Osteocyte (in vitro differentiated cells): ENCODE data around the gene CHD6. TPM values are rescaled to one million over a fixed set of nuclear protein-coding genes. Genes with fewer than 3 reads are reported as not detected.

Source experiments
- DNase-seq: peaks from one replicate; pipeline ENCODE4 v3.0.0; 2021; ENCODE audit warnings: mixed read lengths; ENCODE audit not compliant: unreplicated experiment; ENCODE audit errors: extremely low spot score
- H3K27ac Mint-ChIP-seq: one replicate; pipeline ENCODE4 v1.8.0; 2021; ENCODE audit warnings: mild to moderate bottlenecking, mixed read lengths; ENCODE audit not compliant: unreplicated experiment
- H3K27me3 Mint-ChIP-seq: one replicate; pipeline ENCODE4 v1.8.0; 2021; ENCODE audit warnings: mixed read lengths; ENCODE audit not compliant: unreplicated experiment
- H3K36me3 Mint-ChIP-seq: one replicate; pipeline ENCODE4 v1.8.0; 2021; ENCODE audit warnings: mixed read lengths; ENCODE audit not compliant: unreplicated experiment
- H3K4me1 Mint-ChIP-seq: one replicate; pipeline ENCODE4 v1.8.0; 2021; ENCODE audit warnings: mixed read lengths; ENCODE audit not compliant: unreplicated experiment
- H3K4me3 Mint-ChIP-seq: one replicate; pipeline ENCODE4 v1.8.0; 2021; ENCODE audit warnings: mild to moderate bottlenecking, moderate library complexity, mixed read lengths; ENCODE audit not compliant: unreplicated experiment
- H3K9me3 Mint-ChIP-seq: one replicate; pipeline ENCODE4 v1.8.0; 2021; ENCODE audit warnings: mixed read lengths; ENCODE audit not compliant: unreplicated experiment
- total RNA-seq: library from RNA; stranded (reverse); gene quantifications from 2 replicates; pipeline ENCODE4 v1.2.1, GENCODE V29; 2021
- TF ChIP-seq, protein P1 (sequence below): fragments of 200-600 bp; sonication (generic); IDR thresholded peaks from 2 replicates; pipeline ENCODE4 v1.5.0; 2021; ENCODE audit warnings: antibody characterized with exemption, mild to moderate bottlenecking, moderate library complexity

Gene CHD6
- total RNA-seq, 1 donor from 2014 or later, result 51.4 TPM

DNA sequence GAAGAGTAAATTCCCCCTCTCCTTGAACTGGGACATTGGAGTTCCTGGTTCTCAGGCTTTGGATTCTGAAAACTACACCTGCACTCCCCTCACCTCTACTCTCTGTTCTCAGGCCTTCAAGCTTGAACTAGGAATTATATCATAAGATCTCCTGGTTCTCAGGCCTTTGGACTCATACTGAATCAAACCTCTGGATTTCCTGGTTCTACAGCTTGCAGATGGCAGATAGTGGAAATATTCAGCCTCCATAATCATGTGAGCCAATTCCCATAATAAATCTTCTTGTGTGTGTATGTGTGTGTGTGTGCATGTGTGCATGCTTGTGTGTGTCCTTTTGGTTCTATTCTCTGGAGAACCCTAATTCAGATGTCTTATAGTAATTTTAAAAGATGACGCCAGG lies 12.7 kb upstream of the CHD6 start:
- Mint-ChIP-seq H3K9me3 (no peaks in the 10 kb centered on the region), H3K4me3 (no peak overlapping the region), H3K27me3 (peaks cover 10% of the 10 kb centered on the region), H3K27ac (no peak overlapping the region), H3K4me1 (peaks cover 4% of the 10 kb centered on the region), H3K36me3 (no peaks in the 10 kb centered on the region)
- DNase-seq, result no peak
- TF ChIP-seq, protein P1, sequence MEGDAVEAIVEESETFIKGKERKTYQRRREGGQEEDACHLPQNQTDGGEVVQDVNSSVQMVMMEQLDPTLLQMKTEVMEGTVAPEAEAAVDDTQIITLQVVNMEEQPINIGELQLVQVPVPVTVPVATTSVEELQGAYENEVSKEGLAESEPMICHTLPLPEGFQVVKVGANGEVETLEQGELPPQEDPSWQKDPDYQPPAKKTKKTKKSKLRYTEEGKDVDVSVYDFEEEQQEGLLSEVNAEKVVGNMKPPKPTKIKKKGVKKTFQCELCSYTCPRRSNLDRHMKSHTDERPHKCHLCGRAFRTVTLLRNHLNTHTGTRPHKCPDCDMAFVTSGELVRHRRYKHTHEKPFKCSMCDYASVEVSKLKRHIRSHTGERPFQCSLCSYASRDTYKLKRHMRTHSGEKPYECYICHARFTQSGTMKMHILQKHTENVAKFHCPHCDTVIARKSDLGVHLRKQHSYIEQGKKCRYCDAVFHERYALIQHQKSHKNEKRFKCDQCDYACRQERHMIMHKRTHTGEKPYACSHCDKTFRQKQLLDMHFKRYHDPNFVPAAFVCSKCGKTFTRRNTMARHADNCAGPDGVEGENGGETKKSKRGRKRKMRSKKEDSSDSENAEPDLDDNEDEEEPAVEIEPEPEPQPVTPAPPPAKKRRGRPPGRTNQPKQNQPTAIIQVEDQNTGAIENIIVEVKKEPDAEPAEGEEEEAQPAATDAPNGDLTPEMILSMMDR, result no peak

DNA sequence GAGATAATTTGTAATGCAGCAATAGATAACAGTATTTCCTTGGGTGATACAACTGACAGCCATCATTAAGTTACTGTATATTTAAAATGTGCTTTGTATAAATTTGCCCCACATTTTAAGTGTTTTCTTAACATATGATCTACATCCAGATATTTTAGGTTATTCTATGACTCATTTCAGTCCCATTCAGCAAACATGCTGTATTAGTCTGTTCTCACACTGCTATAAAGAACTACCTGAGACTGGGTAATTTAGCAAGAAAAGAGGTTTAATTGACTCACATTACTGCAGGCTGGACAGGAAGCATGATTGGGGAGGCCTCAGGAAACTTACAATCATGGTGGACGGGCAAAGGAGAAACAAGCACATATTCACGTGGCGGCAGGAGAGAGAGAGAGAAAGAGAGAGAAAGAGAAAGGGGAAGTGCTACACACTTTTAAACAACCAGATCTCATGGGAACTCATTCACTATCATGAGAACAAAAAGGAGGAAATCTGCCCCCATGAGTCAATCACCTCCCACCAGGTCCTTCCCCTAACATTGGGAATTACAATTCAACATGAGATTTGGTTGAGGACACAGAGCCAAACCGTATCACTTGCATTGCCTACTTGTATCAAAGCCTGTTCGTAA lies 9.6 kb upstream of the CHD6 start:
- Mint-ChIP-seq H3K36me3 (no peaks in the 10 kb centered on the region), H3K27ac (no peak overlapping the region), H3K27me3 (peaks cover 16% of the 10 kb centered on the region), H3K4me1 (peaks cover 4% of the 10 kb centered on the region), H3K4me3 (no peak overlapping the region), H3K9me3 (no peaks in the 10 kb centered on the region)
- TF ChIP-seq, protein P1, result no peak
- DNase-seq, result no peak

DNA sequence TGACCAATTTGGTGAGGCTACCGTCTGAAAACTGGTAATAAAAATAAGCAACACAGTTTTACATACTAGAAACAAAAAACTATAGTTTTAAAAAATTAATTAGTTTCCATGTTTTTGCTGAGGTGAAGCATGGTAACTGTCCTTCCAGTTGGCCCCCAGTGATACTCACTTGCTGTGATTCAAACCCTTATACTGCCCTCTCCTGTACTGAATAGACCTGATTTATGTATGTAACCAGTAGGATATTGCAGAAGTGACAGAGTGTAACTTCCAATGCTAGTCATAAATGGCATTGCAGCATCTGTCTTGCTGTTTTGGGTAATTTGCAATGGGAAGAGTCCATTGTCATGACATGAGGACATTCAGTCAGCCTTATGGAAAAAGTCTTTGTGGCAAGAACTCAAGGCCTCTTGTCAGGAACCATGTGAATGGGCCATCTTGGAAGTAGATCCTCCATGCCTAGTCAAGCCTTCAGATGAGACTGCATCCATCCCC lies 8.9 kb upstream of the CHD6 start:
- Mint-ChIP-seq H3K36me3 (no peaks in the 10 kb centered on the region), H3K4me1 (peaks cover 3% of the 10 kb centered on the region), H3K4me3 (no peak overlapping the region)

DNA sequence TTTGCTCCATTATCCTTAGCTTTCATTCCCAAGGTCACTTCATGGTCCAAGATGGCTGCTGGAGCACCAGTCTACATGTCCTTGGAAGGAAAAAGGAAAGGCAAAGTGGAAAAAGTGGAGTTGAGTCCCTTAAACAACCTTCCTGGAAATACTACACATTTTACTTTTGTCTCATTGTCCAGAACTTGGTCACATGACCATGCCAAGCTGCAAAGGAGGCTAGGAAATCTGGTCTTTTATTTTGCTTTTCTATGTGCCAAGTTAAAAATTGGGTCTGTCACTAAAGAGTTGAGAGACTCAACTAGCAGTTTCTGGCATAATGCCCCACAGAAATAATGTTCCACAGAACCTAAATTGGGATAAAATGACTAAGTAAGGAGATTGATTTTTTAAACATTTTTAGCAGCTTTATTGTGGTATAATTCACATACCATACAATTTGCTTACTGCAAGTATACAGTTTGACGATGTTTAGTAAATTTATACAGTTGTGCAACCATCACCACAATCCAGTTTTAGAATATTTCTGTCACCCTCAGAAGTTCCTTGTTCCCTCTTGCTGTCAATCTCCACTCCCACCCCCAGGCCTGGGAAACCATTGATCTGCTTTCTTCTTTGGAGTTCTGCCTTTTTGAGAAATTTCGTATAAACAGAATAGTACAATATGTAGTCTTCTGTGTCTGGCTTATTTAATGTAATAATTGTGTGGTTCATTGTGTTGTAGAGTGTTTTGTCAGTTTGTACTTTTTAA lies 5.6 kb upstream of the CHD6 start:
- H3K27ac Mint-ChIP-seq, result no peak overlapping the region
- TF ChIP-seq, protein P1, result no peak

More for the DNA sequence above, 8.9 kb upstream of the CHD6 start:
- TF ChIP-seq, protein P1, result no peak
- no peak for DNase-seq
- no peak overlapping the region for H3K27ac Mint-ChIP-seq
- H3K27me3 Mint-ChIP-seq, result peaks cover 20% of the 10 kb centered on the region
- no peaks in the 10 kb centered on the region for H3K9me3 Mint-ChIP-seq

DNA sequence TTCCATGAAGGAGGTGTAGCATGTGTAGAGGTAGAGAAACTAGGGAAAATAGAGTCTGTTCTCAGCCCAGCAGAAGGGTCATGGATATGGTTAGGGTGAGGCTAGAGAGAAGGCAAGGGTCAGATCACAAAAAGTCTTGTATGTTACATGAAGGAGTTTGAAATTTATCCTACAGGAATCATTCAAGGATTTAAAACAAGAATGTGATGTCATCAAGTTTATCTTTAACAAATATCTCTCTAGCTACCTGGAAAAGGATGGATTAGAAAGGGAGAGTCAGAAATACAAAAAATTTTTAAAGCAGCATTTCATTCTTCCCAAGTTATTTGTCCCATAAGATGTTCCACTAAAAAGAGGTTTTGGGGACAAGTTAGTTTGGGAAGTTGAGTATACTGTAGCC lies 4.4 kb upstream of the CHD6 start:
- Mint-ChIP-seq H3K36me3 (no peaks in the 10 kb centered on the region), H3K27me3 (peaks cover 24% of the 10 kb centered on the region), H3K9me3 (no peaks in the 10 kb centered on the region), H3K4me1 (peaks cover 5% of the 10 kb centered on the region), H3K4me3 (no peak overlapping the region), H3K27ac (no peak overlapping the region)
- no peak for DNase-seq
- TF ChIP-seq, protein P1, result no peak

More for the DNA sequence above, 5.6 kb upstream of the CHD6 start:
- H3K36me3 Mint-ChIP-seq, result no peaks in the 10 kb centered on the region
- H3K27me3 Mint-ChIP-seq, result peaks cover 27% of the 10 kb centered on the region
- H3K4me1 Mint-ChIP-seq, result peaks cover 5% of the 10 kb centered on the region
- no peak for DNase-seq
- no peak overlapping the region for H3K4me3 Mint-ChIP-seq
- H3K9me3 Mint-ChIP-seq, result no peaks in the 10 kb centered on the region
